Amniotic stem cell (primary cell): ENCODE results near the gene RASAL3.
"Not testable (repeated sequence)": the region's sequence is repeated elsewhere in the genome, so short reads cannot be mapped to it uniquely, and the experiment has no call there.

ENCODE experiments used
- DNase-seq: peaks from one replicate; lab custom pipeline; 2025; lab: John Stamatoyannopoulos, UW

The RASAL3 gene

DNA sequence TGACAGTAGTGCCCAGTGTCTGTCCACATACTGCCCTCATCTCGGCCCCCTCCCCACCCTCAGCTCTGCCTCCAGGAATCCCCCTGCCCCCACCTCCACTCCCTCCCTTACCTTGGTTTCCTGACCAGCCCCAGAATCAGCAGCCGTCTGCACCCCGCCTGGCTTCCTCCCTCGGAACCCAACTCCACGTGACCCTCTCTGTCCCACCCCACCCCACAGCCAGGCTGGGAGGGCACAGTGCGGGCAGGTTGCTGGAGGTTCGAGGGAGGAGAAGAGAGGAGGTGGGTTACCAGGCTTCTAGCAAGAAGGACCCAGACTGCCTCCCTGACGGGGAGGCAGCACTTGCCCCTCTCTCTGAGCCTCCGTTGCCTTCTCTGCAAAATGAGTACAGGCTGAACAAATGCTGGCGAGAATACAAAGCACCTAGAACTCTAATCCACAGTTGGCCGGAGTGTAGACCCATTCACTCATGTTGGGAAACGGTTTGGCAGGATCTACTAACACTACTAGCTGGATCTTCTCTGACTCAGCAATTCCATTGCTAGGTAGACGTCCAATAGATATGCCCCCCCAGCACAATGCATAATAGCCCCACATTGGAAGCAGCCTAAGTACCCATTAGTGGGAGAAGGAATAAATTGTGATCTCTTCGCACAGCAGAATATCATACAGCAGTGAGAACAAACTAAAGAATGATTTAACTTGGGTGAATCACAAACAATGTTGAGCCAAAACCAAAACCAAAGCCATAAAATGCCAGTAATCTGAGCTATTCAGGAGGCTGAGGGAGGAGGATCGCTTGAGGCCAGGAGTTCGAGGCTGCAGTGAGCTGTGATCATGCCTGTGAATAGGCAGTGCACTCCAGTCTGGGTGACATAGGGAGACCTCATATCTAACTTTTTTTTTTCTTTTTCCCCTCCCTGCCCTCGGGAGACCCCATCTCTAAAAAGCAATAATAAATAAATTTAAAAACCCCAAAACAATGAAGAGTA is at the start of gene RASAL3:
TSS of gene RASAL3 (minus strand) at position 151 of the 992 bp plus-strand sequence. CDS start 186 bp downstream, outside the sequence.
- no peak for DNase-seq

GRCh38 chr19:15511671-15512424 is 47.5 kb upstream of the RASAL3 start:
- no peak for DNase-seq

DNA sequence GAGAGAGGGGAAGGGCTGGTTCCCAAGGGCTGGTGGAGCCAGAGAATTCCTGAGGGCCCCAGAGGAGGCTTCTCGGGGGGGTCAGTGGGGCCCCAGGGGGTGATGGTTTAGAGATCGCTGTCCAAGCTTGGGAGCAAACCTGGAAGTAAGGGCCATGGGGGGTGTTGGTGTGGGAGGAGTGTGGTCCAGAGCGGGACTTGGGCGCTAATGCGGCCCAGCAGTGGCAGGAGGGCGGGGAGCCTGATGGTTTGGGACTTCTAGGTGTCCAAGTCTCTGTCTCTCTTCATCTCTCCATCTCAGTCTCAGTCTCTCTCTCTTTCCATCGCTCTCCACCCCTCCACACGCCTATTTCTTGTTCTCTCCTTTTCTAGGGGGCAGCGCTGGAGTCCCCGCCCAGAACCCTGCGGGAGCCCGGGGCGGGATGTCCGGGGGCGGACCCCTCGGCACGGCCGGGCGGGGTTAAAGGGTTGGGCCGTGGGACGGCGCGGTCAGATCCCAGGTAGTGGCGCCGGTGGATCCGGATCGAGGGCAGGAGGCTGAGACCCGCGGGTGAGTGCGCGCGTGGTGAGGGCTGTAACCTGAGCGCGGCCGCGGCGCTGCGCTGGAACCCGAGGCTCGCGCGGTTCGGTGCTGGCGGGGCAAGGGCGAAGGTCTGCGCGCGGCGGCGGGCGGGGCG is 43.8 kb upstream of the RASAL3 start, which contains the start of gene CYP4F22:
TSS of gene CYP4F22 (plus strand) at position 491 of the 676 bp plus-strand sequence. CDS start 16,812 bp downstream, outside the sequence.
- no peak for DNase-seq

- no peak for DNase-seq
These were observed 43.0 kb upstream of the RASAL3 start for GRCh38 chr19:15507068-15508034.

DNA sequence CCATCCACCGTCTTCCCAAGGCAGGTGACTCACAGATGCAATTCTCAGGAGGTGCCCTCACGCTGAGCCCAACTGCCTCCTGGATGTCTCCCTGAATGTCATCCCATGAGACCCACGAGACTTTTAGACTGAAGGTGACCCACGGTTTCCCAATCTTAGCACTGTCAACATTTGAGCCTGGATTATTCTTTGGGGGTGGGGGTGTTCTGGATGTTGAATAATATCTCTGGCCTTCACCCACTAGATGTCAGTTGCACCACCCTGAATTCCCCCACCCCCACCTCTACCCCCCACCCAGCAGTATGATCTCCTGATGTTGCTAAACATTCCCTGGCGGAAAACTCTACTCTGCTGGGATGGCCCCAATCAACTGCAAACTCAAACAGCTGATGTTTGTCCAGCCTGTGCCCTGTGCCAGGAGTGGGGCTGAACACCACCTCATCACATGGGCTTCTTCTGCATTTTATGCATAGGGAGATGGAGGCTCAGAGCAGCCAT is 41.8 kb upstream of the RASAL3 start:
- no peak for DNase-seq

- DNase-seq, result no peak
These were observed 37.9 kb upstream of the RASAL3 start for GRCh38 chr19:15502264-15502663.

DNA sequence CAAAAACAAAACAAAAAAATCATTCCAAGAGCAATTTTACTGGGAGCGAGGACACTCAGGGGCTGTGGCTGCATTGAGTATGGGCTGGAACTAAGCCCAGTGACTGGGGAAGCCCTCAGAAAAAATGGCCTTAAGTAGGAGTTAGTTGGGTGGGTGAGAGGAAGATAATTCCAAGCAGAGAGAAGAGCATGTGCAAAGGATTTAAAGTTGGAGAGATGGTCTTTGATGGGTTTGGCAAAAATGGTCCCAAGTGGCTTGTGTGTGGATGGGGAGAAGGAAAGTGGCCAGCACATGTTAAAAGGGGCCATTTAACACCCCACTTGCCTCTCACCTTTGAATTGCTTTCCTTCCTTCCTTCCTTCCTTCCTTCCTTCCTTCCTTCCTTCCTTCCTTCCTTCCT is 37.3 kb upstream of the RASAL3 start:
- DNase-seq, result no peak

GRCh38 chr19:15498910-15499309 is 34.6 kb upstream of the RASAL3 start:
- no peak for DNase-seq

DNA sequence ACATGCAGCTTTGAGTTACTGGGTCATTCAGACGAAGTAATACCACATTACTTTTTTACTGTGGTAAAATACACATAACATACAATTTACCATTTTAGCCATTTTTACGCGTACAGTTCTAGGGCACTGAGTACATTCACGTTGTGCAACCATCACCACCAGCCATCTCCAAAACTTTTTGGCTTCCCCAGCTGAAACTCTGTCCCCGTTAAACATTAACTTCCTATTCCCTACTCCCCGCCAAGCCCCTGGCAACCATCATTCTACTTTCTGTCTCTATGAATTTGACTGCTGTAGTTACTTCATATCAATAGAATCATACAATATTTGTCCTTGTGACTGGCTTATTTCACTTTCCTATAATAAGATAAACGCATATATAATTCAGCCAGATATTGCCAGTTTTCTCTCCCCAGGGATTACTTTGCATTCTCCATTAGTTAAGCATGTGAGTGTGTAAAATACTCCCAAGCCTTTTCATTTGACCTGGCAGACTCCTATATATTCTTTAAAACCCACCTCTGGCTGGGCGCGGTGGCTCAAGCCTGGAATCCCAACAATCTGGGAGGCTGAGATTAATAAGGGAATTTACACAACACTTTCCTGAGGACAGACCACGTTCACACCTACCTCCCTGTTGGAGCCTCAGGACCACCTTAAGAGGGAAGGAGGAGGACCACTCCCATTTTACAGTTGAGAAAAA is 34.0 kb upstream of the RASAL3 start:
- DNase-seq, result no peak

DNA sequence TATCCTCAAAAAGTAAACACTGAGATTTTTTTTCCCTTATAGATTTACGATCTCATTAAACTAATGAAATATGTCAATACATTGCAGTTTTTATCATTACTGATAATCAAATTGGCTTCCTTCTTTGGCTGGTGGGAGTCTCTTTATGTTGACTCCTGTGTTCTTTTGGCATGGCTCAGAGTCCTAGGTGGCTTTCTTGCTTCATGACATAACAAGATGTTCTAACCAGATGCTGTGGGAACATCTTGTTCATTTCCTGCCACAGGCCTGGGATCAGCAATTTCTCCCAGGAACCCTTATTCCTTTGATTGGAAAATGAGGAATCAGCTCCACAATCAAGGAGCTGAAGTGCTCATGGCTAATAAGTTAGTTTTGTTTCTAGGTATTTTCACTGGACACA is 30.8 kb upstream of the RASAL3 start:
- no peak for DNase-seq

GRCh38 chr19:15488489-15489226 is 24.3 kb upstream of the RASAL3 start:
- no peak for DNase-seq

GRCh38 chr19:15487038-15487437 is 22.7 kb upstream of the RASAL3 start:
- DNase-seq, result no peak

GRCh38 chr19:15485768-15486167 is 21.4 kb upstream of the RASAL3 start:
- not testable (repeated sequence) for DNase-seq

DNA sequence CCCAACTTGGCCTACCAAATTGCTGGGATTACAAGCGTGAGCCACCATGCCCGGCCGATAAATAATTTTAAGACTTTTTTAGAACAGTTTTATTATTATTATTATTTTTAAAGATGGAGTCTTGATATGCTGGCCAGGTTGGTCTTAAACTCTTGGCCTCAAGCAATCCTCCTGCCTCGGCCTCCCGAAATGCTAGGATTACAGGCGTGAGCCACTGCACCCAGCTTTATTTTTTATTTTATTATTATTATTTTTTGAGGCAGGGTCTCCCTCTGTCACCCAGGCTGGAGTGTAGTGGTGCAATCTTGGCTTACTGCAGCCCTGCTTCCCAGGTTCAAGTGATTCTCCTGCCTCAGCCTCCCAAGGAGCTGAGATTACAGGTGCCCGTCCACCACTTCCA is 16.7 kb upstream of the RASAL3 start:
- not testable (repeated sequence) for DNase-seq

GRCh38 chr19:15479391-15480345 is 15.3 kb upstream of the RASAL3 start, which contains the start of gene PGLYRP2:
Gene PGLYRP2, minus strand, starts transcription at chr19:15479501. Its CDS starts 130 bp downstream, at chr19:15479371.
- no peak for DNase-seq

- no peak for DNase-seq
These were observed 12.0 kb upstream of the RASAL3 start for GRCh38 chr19:15476325-15476724.

GRCh38 chr19:15475611-15476010 is 11.3 kb upstream of the RASAL3 start:
- no peak for DNase-seq

- no peak for DNase-seq
These were observed 10.8 kb upstream of the RASAL3 start for GRCh38 chr19:15475169-15475568.
